Glomerular visceral epithelial cell (primary cell): ENCODE results near the gene PDGFRB.

Experiments used
- DNase-seq: peaks from one replicate; pipeline ENCODE4 v3.0.0-alpha.2; 2016; ENCODE audit errors: extremely low spot score

Gene PDGFRB

DNA sequence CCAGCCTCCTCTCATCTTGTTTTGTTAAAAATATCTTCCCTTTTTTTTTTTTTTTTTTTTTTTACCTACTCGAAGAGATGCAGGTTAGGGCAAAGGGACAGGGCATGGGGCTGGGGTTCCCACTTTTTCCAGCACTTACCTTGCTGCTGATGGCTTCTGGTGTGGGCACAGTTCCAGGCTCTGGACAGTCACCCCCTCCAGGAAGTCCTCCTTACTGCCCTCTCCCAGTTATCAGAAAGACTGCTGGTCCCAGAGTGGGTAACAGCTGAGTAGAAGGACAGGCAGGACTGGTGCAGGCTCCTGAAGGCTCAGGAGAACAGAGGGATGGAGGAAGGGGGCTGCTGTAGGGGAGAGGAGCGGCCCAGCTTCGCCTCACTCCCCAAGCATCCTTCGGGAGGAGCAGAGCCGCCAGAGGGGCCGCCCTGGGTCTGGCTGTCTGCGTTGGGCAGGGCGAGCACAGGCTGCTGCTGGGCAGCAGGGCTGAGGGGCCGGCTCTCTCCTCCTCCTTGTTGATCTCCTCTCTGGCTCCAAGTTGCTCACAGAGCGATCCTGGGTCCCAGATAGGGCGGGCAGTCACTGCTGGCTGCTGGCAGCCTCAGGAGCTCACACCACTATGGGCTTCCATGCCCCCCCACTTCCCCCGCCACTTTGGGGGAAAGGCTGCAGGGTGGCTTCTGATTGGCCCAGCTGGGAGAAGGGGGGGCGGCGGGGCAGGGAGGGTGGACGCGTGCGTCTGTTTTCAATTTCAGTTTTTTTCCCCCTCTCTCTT is at the start of gene PDGFRB:
Gene PDGFRB, minus strand, starts transcription at position 588 of the 769 bp plus-strand sequence. CDS start 18,798 bp downstream, outside the sequence.
- peak; percentile 50 for DNase-seq

DNA sequence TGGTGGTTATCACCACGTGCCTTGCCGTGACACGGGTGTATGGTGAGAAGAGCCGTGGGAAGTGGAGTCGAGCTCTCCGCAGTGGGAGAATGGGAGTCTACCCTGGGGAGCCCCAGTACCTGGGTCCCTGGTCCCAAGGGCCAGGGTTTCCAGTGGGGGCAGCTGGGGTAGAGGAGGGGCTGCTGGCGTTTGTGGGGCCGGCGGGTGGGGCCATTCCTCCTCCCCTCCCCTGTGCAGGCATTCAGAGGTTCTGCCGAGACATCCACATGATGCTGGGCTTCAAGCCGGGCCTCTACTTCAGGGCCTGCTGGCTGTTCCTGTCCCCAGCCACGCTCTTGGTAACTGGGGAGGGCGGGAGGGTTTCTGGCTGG is 48.9 kb upstream of the PDGFRB start:
- no peak for DNase-seq

DNA sequence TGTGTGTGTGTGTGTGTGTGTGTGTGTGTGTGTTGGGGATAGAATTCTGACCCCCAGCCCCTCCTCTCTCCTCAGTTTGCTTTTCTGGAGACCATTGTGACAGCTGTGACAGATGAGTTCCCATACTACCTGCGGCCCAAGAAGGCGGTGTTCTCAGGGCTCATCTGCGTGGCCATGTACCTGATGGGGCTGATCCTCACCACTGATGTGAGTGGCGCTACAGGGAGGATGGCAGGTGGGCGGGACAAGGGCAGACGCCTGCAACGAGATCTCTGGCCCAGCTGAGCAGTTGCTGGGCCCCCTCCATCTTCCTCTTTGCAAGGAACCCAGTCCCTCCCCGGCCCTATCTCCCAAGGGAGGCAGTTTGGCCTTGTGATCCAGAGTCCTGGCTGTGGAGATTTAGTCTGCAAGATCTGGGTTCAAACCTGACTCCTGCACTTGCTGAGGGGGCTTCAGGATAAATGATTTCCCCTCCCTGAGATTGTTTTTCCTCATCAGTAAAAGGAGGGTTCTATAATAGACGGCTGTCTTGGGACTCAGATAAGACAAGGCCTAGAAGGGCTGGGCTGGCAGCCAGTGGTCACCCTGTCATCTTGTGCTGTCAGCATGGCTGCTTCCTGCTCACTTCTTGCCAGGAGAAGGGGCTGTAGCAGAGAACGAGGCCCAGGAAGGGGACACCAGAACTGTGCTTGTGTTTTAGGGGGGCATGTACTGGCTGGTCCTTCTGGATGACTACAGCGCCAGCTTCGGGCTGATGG is 48.4 kb upstream of the PDGFRB start:
- DNase-seq = no peak

DNA sequence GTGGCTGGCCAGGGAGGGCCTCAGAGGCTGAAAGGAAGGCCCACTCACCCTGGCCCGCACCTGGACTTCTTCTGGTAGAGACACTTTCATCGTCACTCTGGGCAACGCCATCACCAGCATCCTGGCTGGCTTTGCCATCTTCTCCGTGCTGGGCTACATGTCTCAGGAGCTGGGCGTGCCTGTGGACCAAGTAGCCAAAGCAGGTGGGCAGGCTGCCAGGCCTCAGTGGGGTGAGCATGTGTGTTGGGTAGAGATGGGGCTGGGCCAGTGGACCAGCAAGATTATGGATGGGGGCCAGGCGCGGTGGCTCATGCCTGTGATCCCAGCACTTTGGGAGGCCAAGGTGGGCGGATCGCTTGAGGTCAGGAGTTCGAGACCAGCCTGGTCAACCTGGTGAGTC is 46.9 kb upstream of the PDGFRB start:
- DNase-seq = no peak

DNA sequence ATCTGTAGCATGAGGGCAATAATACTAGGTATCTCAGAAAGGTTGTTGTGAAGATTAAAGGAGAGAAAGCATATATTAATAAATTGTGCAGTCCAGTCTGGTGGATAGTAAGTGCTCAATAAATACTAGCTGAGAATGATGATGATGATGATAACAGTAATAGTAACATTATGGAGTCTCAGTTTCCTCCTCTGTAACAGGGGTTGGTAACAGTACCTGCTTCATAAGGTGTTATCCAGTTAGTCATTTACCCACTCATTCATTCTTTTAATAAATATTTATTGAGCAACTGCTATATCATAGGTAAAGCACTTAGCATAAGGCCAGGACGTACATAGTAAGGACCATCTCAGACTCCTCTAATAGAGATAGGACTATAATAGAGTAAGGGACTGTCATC is 41.8 kb upstream of the PDGFRB start:
- no peak for DNase-seq

DNA sequence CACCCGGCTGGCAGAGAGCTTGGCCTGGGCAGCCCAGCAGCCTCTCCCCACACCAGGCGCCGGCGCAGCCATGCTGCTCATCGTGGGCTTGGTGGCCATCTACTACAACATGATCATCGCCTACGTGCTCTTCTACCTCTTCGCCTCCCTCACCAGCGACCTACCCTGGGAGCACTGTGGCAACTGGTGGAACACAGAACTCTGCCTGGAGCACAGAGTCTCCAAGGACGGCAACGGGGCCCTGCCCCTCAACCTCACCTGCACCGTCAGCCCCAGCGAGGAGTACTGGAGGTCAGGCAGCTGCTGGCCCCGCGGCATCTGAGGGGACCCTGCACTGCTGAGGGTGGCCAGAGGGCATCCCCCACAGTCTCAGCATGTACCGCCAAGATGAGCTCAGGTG is 41.3 kb upstream of the PDGFRB start:
- DNase-seq = no peak

DNA sequence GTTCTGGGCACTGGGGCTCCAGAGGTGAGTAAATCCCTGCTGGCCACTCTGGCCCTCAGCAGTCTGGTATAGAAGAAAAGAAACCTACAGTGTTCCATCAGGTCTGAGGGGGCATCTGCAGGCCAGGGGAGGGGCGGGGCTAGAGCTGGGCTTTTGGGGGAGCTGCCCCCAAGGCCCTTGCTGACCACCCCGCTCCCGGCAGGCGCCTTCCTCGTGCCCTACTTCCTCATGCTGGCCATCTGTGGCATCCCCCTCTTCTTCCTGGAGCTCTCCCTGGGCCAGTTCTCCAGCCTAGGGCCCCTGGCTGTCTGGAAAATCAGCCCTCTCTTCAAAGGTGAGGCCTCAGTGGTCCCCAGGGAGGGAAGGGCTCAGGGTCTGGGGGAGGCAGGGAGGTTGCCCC is 40.9 kb upstream of the PDGFRB start:
- DNase-seq = no peak

DNA sequence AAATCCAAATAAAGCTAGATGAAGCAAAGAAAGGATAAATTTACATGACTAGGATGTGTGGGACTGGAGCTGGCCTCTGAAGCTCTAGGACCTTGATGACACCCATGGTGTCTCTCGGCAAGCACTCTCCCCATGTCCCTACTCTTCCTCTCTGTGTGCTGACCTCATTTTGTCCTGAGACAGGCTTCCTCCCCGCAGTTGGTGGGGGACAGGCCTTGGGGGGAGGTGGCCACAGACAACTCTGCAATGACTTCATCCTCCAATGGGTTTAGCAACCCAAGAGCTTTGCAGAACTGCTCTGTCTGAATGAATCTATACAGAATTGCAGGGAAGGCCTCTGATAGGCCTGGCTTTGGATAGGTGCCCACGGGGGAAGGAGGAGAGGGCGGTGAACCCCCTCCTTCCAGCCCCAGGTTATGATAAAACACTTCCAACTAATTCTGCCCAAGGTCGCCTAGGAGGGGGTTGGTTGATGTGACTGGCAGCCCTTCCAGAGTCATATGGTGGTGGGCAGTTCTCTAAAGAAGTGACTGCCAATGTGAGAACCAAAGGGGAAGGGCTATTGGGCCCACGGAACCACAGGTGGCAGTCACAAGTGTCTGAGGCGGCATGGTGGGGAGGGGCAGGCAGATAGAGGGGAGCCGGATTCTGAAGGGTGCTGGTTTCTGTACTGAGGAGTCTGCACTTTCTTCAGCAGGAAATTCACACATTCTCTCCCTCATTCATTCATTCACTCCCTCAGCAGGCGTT is 40.3 kb upstream of the PDGFRB start:
- DNase-seq = no peak

DNA sequence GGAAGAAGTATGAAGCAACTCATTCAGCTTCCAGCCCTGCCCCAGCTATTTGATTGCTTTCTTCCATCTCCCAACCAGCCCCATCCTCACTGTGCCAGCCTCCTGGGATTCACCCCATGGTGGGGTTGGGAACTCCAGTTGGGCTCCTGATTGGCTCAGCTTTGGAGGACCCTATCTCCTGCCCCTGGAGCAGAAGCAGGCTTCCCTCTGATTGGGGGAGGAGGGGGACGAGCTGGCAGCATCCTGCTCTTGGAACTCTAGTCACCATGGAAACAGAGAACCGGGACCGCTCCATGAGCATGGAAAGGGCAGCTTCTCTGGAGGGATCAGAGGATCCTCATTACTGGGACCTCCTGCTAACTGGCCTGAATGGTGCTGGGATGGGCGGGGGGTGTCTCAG is 36.8 kb upstream of the PDGFRB start:
- DNase-seq = no peak

DNA sequence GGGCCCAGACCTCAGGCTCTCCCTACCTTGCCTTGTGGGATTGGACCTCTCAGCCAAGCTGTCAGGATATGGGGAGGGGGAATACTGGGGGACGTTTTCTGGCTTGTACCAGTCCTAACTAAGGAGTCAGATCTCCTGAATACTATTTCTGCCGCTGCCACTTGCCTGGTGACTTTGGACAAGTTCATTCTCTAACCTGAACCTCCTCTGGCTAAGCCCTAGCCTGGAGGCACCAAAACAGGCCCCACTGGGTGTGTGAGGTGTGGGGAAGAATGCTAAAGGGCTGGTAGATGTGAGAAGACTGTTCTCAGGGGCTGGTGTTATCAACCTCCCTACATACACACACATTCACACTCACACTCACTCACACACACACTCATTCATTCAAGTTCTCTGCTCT is 35.3 kb upstream of the PDGFRB start:
- DNase-seq = no peak

DNA sequence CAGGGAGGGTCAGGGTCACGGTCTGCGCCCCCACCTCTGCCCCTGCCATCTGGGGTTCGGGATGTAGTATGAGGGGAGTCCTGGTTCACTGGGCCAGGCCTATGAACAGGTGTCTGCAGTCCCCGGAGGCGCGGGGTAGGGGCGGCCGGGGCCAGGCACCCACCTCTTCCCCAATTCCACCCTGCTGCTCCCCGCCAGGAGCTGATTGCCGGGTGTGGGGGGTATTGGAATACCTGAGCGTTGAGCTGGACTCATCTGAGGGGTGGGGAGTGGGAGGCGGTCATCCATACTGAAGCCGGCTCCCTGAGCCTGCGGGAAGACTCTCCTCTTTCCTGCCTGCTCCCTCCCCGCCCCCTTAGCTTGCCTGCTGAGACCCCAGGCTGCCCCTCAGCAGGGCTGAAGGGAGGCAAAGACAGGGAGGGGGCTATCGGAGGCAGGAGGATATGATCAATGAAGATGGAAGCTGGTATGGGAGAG is 34.9 kb upstream of the PDGFRB start:
- DNase-seq = no peak

DNA sequence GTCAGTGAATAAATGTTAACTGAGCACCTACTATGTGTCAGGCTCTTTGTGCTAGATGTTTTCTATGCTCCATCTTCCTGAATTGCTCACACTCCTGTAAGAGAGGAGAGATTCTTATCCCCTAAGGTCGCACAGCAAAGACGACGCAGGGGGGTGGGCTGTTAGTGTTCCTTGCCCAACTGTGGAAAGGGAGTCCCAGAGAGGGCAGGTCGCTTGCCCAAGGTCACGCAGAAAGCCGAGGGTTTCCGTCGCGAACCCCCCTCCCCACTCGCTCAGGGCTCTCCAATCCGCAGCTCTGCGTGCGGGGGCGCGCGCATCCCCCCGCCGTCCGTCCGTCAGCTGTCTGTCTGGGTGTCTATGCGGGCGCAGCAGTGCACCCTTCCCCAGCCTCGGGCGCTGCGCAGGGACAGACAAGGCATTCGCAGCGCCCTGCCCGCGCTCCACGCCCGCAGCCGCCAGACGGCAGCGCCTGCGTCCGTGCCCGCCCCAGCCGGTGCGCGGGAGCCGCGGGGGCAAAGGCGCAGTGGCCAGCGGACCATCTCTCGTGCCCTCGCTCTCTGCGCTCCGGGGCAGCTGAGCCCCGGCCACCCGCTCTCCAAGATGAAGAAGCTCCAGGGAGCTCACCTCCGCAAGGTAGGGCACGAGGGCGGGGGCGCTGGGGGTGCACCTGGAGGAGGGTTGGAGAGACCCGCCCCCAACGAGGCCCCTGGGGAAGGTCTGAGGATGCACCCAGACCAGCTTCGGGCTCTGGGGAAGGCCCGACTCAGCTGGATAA is 34.3 kb upstream of the PDGFRB start, which contains the start of gene SLC6A7:
Gene SLC6A7, plus strand, starts transcription at position 335 of the 775 bp plus-strand sequence. Its CDS starts 266 bp downstream, at position 601.
- no peak for DNase-seq

DNA sequence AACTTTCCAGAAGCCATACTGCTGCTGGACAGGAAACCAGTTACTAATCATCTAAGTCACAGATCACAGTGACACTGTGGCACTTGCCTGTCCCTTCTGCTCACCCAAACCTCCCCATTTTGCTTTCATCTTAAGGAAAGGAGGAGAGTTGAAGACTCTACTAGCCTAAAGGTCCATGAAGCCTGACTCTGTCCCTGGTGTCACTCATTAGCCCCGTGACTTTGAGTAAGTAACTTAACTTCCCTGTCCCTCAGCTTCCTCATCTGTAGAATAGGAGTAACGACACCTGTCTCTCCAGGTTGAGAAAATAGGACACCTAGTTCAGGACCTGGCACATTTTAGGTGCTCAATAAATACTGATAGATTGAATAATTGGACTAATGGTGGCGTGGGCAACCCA is 33.7 kb upstream of the PDGFRB start:
- no peak for DNase-seq

DNA sequence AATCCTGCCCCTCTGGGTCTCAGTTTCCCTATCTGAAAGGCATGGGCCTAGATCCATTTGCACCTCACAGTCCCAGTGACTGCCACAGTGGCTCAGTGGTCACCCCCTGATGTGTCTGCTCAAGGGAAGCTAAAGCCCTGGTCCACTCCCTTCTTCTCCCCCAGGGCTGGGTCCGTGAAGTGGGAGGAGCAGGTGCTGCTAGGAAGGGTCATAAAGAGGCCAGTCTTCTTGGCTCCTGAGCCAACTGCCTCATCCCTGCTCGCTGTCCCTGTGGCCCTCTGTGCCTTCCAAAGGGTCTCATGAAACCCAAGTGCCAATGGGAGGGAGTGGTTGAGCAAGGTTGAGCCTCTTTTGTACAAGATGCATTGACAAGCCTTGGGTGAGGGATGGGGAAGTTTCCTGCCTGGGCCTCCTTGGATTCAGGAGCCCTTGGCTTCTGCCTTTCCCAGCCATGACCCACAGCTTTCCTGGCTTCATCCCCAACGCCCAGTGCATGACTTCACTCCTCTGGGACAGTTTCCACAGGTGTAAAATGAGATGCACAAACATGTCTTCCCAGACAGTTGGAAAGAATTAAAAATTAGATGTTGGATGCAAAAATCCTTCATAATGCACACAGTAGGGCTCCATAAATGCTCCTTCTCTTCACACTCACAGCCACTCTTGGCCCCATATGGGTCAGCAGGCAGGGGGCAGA is 32.6 kb upstream of the PDGFRB start:
- no peak for DNase-seq

DNA sequence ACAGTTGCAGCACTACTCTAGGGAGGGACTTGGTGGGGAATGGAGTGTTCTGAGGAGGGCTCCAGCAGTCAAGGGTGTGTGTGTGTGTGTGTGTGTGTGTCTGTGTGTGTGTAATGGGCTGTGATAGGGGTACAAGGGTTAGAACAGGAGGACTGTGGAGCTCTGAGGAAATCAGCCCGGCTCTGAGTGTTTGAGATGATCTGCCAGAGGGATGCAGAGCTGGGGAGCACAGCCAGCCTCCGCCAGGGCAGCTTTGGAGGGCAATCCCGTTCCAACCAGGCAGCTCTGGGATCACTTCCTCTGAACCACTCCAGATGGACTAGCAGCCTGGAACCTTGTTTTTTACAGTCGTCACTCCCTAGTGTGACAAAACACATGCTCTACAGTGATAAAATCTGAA is 31.3 kb upstream of the PDGFRB start:
- DNase-seq = no peak

DNA sequence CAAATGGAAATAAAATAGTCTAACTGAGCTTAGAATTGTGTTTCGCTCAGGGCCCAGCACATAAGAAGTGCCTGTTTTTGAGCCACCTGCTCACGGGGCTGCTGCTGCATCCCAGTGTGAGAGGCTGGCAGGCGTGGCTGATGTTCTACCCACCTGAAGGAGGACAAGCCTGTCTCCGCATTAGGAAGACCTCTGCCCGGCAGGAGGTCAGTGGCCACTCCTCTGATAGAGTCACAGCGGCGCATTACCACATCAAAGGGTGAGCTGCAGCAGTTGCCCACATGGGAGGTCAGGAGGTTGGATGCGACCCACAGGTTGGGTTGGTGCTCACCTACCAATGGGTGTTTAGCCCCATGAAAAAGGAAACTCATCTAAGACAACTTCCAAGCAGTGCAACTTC is 30.5 kb upstream of the PDGFRB start:
- no peak for DNase-seq

DNA sequence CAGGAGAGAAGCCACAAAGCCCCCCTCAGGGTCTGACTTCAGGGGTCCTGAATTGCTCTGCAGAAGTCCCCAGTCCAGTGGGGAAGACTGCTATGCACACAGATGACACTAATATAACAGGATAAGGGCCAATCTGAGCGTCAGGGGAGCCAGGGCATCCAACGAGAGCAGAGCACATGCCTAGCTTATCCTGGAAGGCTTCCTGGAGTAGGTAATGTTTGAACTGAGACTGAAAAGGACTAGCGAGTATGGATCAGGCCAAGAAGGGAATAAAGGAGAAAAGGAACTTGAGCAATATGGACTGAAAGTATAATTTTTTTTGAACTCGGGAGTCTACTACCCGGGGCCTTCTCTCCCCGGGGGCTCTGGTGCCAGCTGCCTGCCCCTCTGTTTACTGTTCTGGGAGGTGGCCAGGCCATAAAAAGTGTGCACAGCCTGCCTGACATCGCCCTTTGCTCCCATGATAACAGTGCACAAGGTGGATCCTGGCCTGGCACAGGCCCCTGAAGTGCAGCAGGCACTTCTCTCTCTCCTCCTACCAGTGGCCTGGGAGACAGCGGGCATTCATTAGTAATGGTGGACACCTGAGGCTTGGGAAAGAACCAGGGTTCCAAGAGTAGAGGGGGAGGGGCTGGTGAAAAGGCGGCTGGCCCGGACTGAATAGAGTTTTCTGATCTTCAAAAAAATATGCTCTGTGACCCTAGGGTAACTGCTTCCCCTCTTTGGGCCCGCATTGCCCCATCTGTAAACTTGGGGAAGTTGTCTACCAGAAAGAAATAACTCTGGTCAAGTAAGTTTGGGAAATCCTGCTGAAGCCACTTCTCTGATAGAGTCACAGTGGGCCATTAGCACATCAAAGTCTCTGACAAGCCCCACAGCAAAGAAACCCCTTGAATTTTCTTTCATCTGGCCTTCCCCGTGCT is 29.6 kb upstream of the PDGFRB start:
- no peak for DNase-seq

DNA sequence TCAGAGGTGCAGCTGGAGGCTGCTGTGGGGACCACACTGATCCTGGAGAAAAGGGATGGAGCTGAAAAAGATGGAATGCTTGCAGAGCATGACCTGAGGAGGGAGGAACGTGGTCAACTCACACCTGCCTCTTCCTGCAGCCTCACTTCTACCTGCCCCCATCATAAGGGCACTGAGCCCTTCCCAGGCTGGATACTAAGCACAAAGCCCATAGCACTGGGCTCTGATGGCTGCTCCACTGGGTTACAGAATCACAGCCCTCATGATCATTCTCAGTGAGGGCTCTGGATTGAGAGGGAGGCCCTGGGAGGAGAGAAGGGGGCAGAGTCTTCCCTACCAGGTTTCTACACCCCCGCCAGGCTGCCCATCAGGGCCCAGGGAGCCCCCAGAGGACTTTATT is 28.4 kb upstream of the PDGFRB start:
- DNase-seq = no peak

DNA sequence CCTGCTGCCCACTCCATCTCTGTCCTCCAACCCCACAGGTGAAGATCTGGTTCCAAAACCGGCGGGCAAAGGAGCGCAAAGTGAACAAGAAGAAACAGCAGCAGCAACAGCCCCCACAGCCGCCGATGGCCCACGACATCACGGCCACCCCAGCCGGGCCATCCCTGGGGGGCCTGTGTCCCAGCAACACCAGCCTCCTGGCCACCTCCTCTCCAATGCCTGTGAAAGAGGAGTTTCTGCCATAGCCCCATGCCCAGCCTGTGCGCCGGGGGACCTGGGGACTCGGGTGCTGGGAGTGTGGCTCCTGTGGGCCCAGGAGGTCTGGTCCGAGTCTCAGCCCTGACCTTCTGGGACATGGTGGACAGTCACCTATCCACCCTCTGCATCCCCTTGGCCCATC is 27.8 kb upstream of the PDGFRB start:
- DNase-seq = no peak

DNA sequence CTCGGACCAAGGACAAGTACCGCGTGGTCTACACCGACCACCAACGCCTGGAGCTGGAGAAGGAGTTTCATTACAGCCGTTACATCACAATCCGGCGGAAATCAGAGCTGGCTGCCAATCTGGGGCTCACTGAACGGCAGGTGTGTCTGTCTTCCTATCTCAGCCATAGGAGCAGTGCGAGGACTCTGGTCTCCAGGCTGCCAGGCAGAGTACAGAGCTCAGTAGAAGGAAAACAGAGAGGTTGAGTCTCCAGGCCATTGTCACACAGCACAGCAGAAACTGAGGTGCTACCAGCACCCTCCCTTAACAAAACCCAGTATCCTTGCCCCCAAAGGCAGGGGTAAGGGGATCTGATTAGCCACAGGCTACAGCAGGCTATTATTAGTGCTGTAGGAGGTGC is 27.1 kb upstream of the PDGFRB start:
- no peak for DNase-seq
